Measurements from ENCODE around the gene TBCK. TPM values are rescaled to one million over a fixed set of nuclear protein-coding genes. Genes with fewer than 3 reads are reported as not detected.

The TBCK gene
- polyA plus RNA-seq, 1 donor (not counting 4 experiments of a cell fraction or from before 2014, with no cell fraction given) = 19.3 TPM

GRCh38 chr4:106165351-106166010 lies 150.5 kb downstream of the TBCK start:
- Histone ChIP-seq H3K36me3 (ENCODE audit: control insufficient read depth in 2 of 2, extremely low read depth in 1 of 2, insufficient read depth in 2 of 2, low read length in 2 of 2) (peaks cover 0 to 4% of the 10 kb centered on the region in 2 experiments), H3K4me1 (ENCODE audit: control insufficient read depth, extremely low read depth, insufficient read depth, low read length) (no peaks in the 10 kb centered on the region), H3K9me3 (ENCODE audit: control insufficient read depth, low read depth, low read length) (no peaks in the 10 kb centered on the region), H3K4me3 (ENCODE audit: control insufficient read depth in 2 of 3, extremely low read depth in 1 of 3, insufficient read depth in 2 of 3, low read depth in 1 of 3, low read length in 3 of 3) (no peak overlapping the region), H3K27me3 (ENCODE audit: control insufficient read depth, extremely low read depth, insufficient read depth, low read length) (no peaks in the 10 kb centered on the region), H3K4me2 (ENCODE audit: control insufficient read depth, extremely low read depth, insufficient read depth, low read depth, low read length) (no peak overlapping the region), H4K20me1 (ENCODE audit: control insufficient read depth, extremely low read depth, insufficient read depth, low read length) (no peaks in the 10 kb centered on the region), H2AFZ (ENCODE audit: control insufficient read depth, low read length) (no peak overlapping the region), H3K9me1 (ENCODE audit: control insufficient read depth, extremely low read depth, insufficient read depth, low read length) (no peaks in the 10 kb centered on the region), H3K79me2 (ENCODE audit: control insufficient read depth, insufficient read depth, low read length) (no peaks in the 10 kb centered on the region), H3K27ac (ENCODE audit: control insufficient read depth, insufficient read depth, low read length) (no peak overlapping the region), H3K9ac (ENCODE audit: control insufficient read depth, extremely low read depth, insufficient read depth, low read length) (no peak overlapping the region)
- TF ChIP-seq EZH2 (IDR thresholded peaks at IDR 0.05; ENCODE audit: low read length) (no peak), CTCF (optimal IDR thresholded peaks at IDR 0.05 in 1 of 3, IDR thresholded peaks at IDR 0.05 in 1 of 3, conservative IDR thresholded peaks at IDR 0.05 in 1 of 3; ENCODE audit: extremely low read depth in 1 of 3, insufficient read depth in 2 of 3, low read length in 3 of 3) (no peak)
- FAIRE-seq (no peak), DNase-seq (ENCODE audit: low read depth, low spot score) (no peak)
- dilution Hi-C loops (cut with MboI; ENCODE audit: extremely low pct_ligation_motif_present, low sequenced_read_pairs) = no loop called here

DNA sequence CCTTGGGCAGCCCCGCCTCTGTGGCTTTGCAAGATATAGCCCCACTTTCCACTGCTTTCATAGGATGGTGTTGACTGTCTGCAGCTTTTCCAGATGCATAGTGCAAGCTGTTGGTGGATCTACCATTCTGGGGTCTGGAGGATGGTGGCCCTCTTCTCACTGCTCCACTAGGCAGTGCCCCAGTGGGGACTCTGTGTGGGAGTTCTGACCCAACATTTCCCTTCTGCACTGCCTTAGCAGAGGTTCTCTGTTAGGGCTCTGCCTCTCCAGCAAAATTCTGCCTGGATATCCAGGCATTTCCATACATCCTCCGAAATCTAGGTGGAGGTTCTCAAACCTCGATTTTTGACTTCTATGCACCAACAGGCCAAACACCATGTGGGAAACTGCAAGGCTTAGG lies 153.7 kb downstream of the TBCK start:
- DNase-seq (ENCODE audit: low read depth, low spot score) (no peak), FAIRE-seq (no peak)
- Histone ChIP-seq H3K36me3 (ENCODE audit: control insufficient read depth in 2 of 2, extremely low read depth in 1 of 2, insufficient read depth in 2 of 2, low read length in 2 of 2) (peaks cover 0 to 4% of the 10 kb centered on the region in 2 experiments), H2AFZ (ENCODE audit: control insufficient read depth, low read length) (no peak overlapping the region), H3K4me2 (ENCODE audit: control insufficient read depth, extremely low read depth, insufficient read depth, low read depth, low read length) (no peak overlapping the region), H3K4me1 (ENCODE audit: control insufficient read depth, extremely low read depth, insufficient read depth, low read length) (no peaks in the 10 kb centered on the region), H3K9ac (ENCODE audit: control insufficient read depth, extremely low read depth, insufficient read depth, low read length) (no peak overlapping the region), H4K20me1 (ENCODE audit: control insufficient read depth, extremely low read depth, insufficient read depth, low read length) (no peaks in the 10 kb centered on the region), H3K27ac (ENCODE audit: control insufficient read depth, insufficient read depth, low read length) (no peak overlapping the region), H3K27me3 (ENCODE audit: control insufficient read depth, extremely low read depth, insufficient read depth, low read length) (no peaks in the 10 kb centered on the region), H3K9me1 (ENCODE audit: control insufficient read depth, extremely low read depth, insufficient read depth, low read length) (no peaks in the 10 kb centered on the region), H3K9me3 (ENCODE audit: control insufficient read depth, low read depth, low read length) (no peaks in the 10 kb centered on the region), H3K4me3 (ENCODE audit: control insufficient read depth in 2 of 3, extremely low read depth in 1 of 3, insufficient read depth in 2 of 3, low read depth in 1 of 3, low read length in 3 of 3) (no peak overlapping the region), H3K79me2 (ENCODE audit: control insufficient read depth, insufficient read depth, low read length) (no peaks in the 10 kb centered on the region)
- no peak for TF ChIP-seq CTCF (optimal IDR thresholded peaks at IDR 0.05 in 1 of 3, IDR thresholded peaks at IDR 0.05 in 1 of 3, conservative IDR thresholded peaks at IDR 0.05 in 1 of 3; ENCODE audit: extremely low read depth in 1 of 3, insufficient read depth in 2 of 3, low read length in 3 of 3)
- no peak for TF ChIP-seq EZH2 (IDR thresholded peaks at IDR 0.05; ENCODE audit: low read length)
- dilution Hi-C loops (cut with MboI; ENCODE audit: extremely low pct_ligation_motif_present, low sequenced_read_pairs) = no loop called here
